GM20431 (cell line): Measurements from ENCODE around the gene TMEM245.
"Not testable (repeated sequence)": the region's sequence is repeated elsewhere in the genome, so short reads cannot be mapped to it uniquely, and the experiment has no call there.

ENCODE experiments used
- in situ Hi-C: fragments of 300-500 bp; cut with MseI, MboI; formaldehyde crosslinking; loops from one replicate; pipeline ENCODE4 v1.15.0; 2020; ENCODE audit warnings: low sequenced_read_pairs; ENCODE audit not compliant: unreplicated experiment

The TMEM245 gene

GRCh38 chr9:109134167-109134578 lies 14.4 kb upstream of the TMEM245 start:
- in situ Hi-C loops: no loop called here

GRCh38 chr9:109133533-109133932 lies 13.8 kb upstream of the TMEM245 start:
- in situ Hi-C loops: no loop called here

- in situ Hi-C loops: no loop called here
These were observed 12.8 kb upstream of the TMEM245 start for GRCh38 chr9:109132567-109133021.

GRCh38 chr9:109129470-109130197 lies 9.9 kb upstream of the TMEM245 start:
- in situ Hi-C loops: no loop called here

- in situ Hi-C loops: not testable (repeated sequence)
These were observed 6.9 kb upstream of the TMEM245 start for GRCh38 chr9:109126671-109127070.

GRCh38 chr9:109124121-109124520 lies 4.4 kb upstream of the TMEM245 start:
- in situ Hi-C loops: no loop called here

- in situ Hi-C loops: no loop called here
These were observed 3.2 kb upstream of the TMEM245 start for GRCh38 chr9:109122726-109123621.

- in situ Hi-C loops: no loop called here
These were observed 1.6 kb upstream of the TMEM245 start for GRCh38 chr9:109121232-109121796.

- in situ Hi-C loops: no loop called here
These were observed 550 bp upstream of the TMEM245 start for GRCh38 chr9:109120204-109120789.

GRCh38 chr9:109118808-109119438 lies 824 bp downstream of the TMEM245 start:
- in situ Hi-C loops: no loop called here

- in situ Hi-C loops: no loop called here
These were observed 1.6 kb downstream of the TMEM245 start for GRCh38 chr9:109117856-109118807.

GRCh38 chr9:109115931-109116526 lies 3.7 kb downstream of the TMEM245 start:
- in situ Hi-C loops: no loop called here

GRCh38 chr9:109114670-109115069 lies 5.1 kb downstream of the TMEM245 start:
- in situ Hi-C loops: no loop called here

- in situ Hi-C loops: no loop called here
These were observed 5.7 kb downstream of the TMEM245 start for GRCh38 chr9:109113892-109114609.

GRCh38 chr9:109113254-109113653 lies 6.5 kb downstream of the TMEM245 start:
- in situ Hi-C loops: no loop called here

- in situ Hi-C loops: no loop called here
These were observed 9.3 kb downstream of the TMEM245 start for GRCh38 chr9:109110329-109111021.

- in situ Hi-C loops: no loop called here
These were observed 9.8 kb downstream of the TMEM245 start for GRCh38 chr9:109109967-109110328.
